CD14-positive monocyte (primary cell): ENCODE data around the gene PRKACG. TPM values are rescaled to one million over a fixed set of nuclear protein-coding genes. Genes with fewer than 3 reads are reported as not detected.

Experiments
- DNase-seq, 3 donors: peaks; one replicate each; pipeline ENCODE4 v3.0.0-alpha.2; 2011 to 2022
- H2AFZ ChIP-seq: 2 replicates; pipeline ENCODE4 v1.6.0; 2012; ENCODE audit warnings: mild to moderate bottlenecking, low read depth, low read length, inconsistent platforms; ENCODE audit not compliant: insufficient read depth, poor library complexity, severe bottlenecking
- H3K27ac ChIP-seq, 2 donors: 1 replicate in 1 of 2; 2 replicates in 1 of 2; pipeline ENCODE4 v1.5.1; 2012 to 2013; ENCODE audit warnings: low read length in 2 of 2, control low read depth in 1 of 2, inconsistent platforms in 1 of 2, low read depth in 1 of 2, mild to moderate bottlenecking in 1 of 2
- H3K27me3 ChIP-seq, 2 donors: one replicate each; pipeline versions ENCODE4 v1.6.0 to v1.6.1; 2011 to 2013; ENCODE audit warnings: low read length in 2 of 2; ENCODE audit not compliant: control insufficient read depth in 2 of 2, insufficient read depth in 2 of 2
- H3K36me3 ChIP-seq, 2 donors: replicated peaks in 1 of 2; 1 replicate in 1 of 2; 2 replicates in 1 of 2; pipeline versions ENCODE4 v1.5.1 to v1.6.1; 2012 to 2013; ENCODE audit warnings: low read length in 2 of 2, control low read depth in 1 of 2, inconsistent platforms in 1 of 2, mild to moderate bottlenecking in 1 of 2; ENCODE audit not compliant: insufficient read depth in 2 of 2, control insufficient read depth in 1 of 2
- H3K4me1 ChIP-seq, 2 donors: 1 replicate in 1 of 2; 2 replicates in 1 of 2; pipeline versions ENCODE4 v1.5.1 to v1.6.1; 2012 to 2013; ENCODE audit warnings: low read length in 2 of 2, control low read depth in 1 of 2, inconsistent platforms in 1 of 2, mild to moderate bottlenecking in 1 of 2, moderate library complexity in 1 of 2; ENCODE audit not compliant: insufficient read depth in 2 of 2, control insufficient read depth in 1 of 2
- H3K4me2 ChIP-seq: replicated peaks from 2 replicates; pipeline ENCODE3; 2012; ENCODE audit warnings: low read length, moderate library complexity, mild to moderate bottlenecking; ENCODE audit not compliant: poor library complexity, severe bottlenecking; ENCODE audit errors: extremely low read depth
- H3K4me3 ChIP-seq, 3 experiments: fragments of 200-600 bp in 1 of 3; sonication (generic) in 1 of 3; replicated peaks in 1 of 3; 1 replicate in 2 of 3; 2 replicates in 1 of 3; pipeline ENCODE4 v1.5.1; 2011 to 2013; ENCODE audit warnings: low read length in 3 of 3, mild to moderate bottlenecking in 3 of 3, control low read depth in 2 of 3, low read depth in 2 of 3, inconsistent platforms in 1 of 3, moderate library complexity in 1 of 3
- H3K79me2 ChIP-seq: 2 replicates; pipeline ENCODE4 v1.6.0; 2012; ENCODE audit warnings: mild to moderate bottlenecking, control low read depth, inconsistent platforms, low read length, moderate library complexity; ENCODE audit not compliant: insufficient read depth
- H3K9ac ChIP-seq: 2 replicates; pipeline ENCODE4 v1.6.0; 2017; ENCODE audit warnings: low read length, mild to moderate bottlenecking; ENCODE audit not compliant: insufficient read depth, poor library complexity, severe bottlenecking
- H3K9me3 ChIP-seq, 2 donors: replicated peaks in 1 of 2; 1 replicate in 1 of 2; 2 replicates in 1 of 2; pipeline versions ENCODE4 v1.5.1 to v1.6.1; 2012 to 2013; ENCODE audit warnings: low read length in 2 of 2, control low read depth in 1 of 2; ENCODE audit not compliant: control insufficient read depth in 1 of 2, insufficient read depth in 1 of 2
- H4K20me1 ChIP-seq: 2 replicates; pipeline ENCODE4 v1.6.0; 2012; ENCODE audit warnings: mild to moderate bottlenecking, low read length, control low read depth, moderate library complexity; ENCODE audit not compliant: insufficient read depth
- H3K27ac Mint-ChIP-seq, 7 donors: one replicate each; pipeline ENCODE4 v1.8.0; 2020; ENCODE audit warnings: mild to moderate bottlenecking in 7 of 7, mixed read lengths in 7 of 7, moderate library complexity in 6 of 7, inconsistent platforms in 2 of 7
- H3K27me3 Mint-ChIP-seq, 3 donors: one replicate each; pipeline ENCODE4 v1.8.0; 2021 to 2022; ENCODE audit warnings: low read depth in 3 of 3, mild to moderate bottlenecking in 3 of 3, mixed read lengths in 3 of 3, moderate library complexity in 3 of 3, inconsistent platforms in 1 of 3
- H3K36me3 Mint-ChIP-seq, 2 donors: one replicate each; pipeline ENCODE4 v1.8.0; 2020; ENCODE audit warnings: mixed read lengths in 2 of 2, inconsistent platforms in 1 of 2, mild to moderate bottlenecking in 1 of 2
- H3K4me1 Mint-ChIP-seq: one replicate; pipeline ENCODE4 v1.8.0; 2020; ENCODE audit warnings: mild to moderate bottlenecking, mixed read lengths
- H3K4me3 Mint-ChIP-seq, 2 donors: one replicate each; pipeline ENCODE4 v1.8.0; 2020; ENCODE audit warnings: mild to moderate bottlenecking in 2 of 2, mixed read lengths in 2 of 2, moderate library complexity in 1 of 2
- H3K9me3 Mint-ChIP-seq, 7 donors: one replicate each; pipeline ENCODE4 v1.8.0; 2020 to 2022; ENCODE audit warnings: mixed read lengths in 7 of 7, mild to moderate bottlenecking in 6 of 7, moderate library complexity in 6 of 7, inconsistent platforms in 2 of 7
- CTCF ChIP-seq: fragments of 200-600 bp; IDR thresholded peaks from one replicate; pipeline ENCODE4 v1.8.0; 2022; ENCODE audit warnings: antibody characterized with exemption, mild to moderate bottlenecking
- WGBS: methylation state at CpG from one replicate; pipeline ENCODE4 v1.1.5; 2013; ENCODE audit warnings: missing lambda C conversion rate; ENCODE audit not compliant: insufficient coverage; 5-methylcytosine and 5-hydroxymethylcytosine counted together
- intact Hi-C, 2 donors: fragments of 100-400 bp; cut with micrococcal nuclease; formaldehyde crosslinking; loops; one replicate each; pipeline versions ENCODE4 v1.15.0 to v1.15.1; 2023
- polyA plus RNA-seq, 3 donors: library from polyadenylated mRNA; depleted of rRNA in 1 of 3; unstranded in 2 of 3; stranded (reverse) in 1 of 3; fragments of 300-500 nt in 2 of 3; fragments of >200 nt in 1 of 3; fragmentation: Illumina TruSeq in 2 of 3; gene quantifications; 1 replicate in 2 of 3; 2 replicates in 1 of 3; pipeline ENCODE4 v1.2.3, GENCODE V29; 2012 to 2021

PRKACG gene
- polyA plus RNA-seq, 3 donors: not detected

GRCh38 chr9:69004836-69005235 lies 9.1 kb downstream of the PRKACG start:
- intact Hi-C loops: loop anchor here in 1 of 2 donors (5.0 kb wide), 1 partner anchor 423 kb away; no protein-coding TSS in a partner anchor
- WGBS: no CpG with 5 or more reads among the region's 2 CpGs

GRCh38 chr9:69003051-69003450 lies 10.9 kb downstream of the PRKACG start:
- intact Hi-C loops: loop anchor here in 1 of 2 donors (5.0 kb wide), 1 partner anchor 421 kb away; no protein-coding TSS in a partner anchor
- Histone ChIP-seq H3K79me2 (no peaks in the 10 kb centered on the region), H3K9me3 (no peaks in the 10 kb centered on the region), H3K36me3 (peaks cover 0 to 2% of the 10 kb centered on the region in 2 donors), H3K4me2 (no peak overlapping the region), H3K4me3 (no peak overlapping the region), H3K27me3 (no peaks in the 10 kb centered on the region), H2AFZ (no peak overlapping the region), H3K27ac (no peak overlapping the region), H4K20me1 (no peaks in the 10 kb centered on the region), H3K4me1 (peaks cover 10 to 15% of the 10 kb centered on the region in 2 donors), H3K9ac (no peak overlapping the region)
- Mint-ChIP-seq H3K4me3 (no peak overlapping the region), H3K9me3 (peaks cover 0 to 2% (median 0%) of the 10 kb centered on the region in 7 donors), H3K27ac (no peak overlapping the region), H3K36me3 (peaks cover 3 to 5% of the 10 kb centered on the region in 2 donors), H3K4me1 (peaks cover 15% of the 10 kb centered on the region), H3K27me3 (peaks cover 0 to 4% (median 0%) of the 10 kb centered on the region in 3 donors)
- no peak for TF ChIP-seq CTCF
- DNase-seq: no peak
- 85% methylated on average over 8 of the region's 8 CpGs for whole genome bisulfite sequencing

More at GRCh38 chr9:69004836-69005235, 9.1 kb downstream of the PRKACG start:
- Histone ChIP-seq H3K36me3 (peaks cover 0 to 6% of the 10 kb centered on the region in 2 donors), H3K4me1 (no peaks in the 10 kb centered on the region), H3K4me3 (no peak overlapping the region), H3K9me3 (no peaks in the 10 kb centered on the region), H3K27ac (no peak overlapping the region), H2AFZ (no peak overlapping the region), H3K79me2 (no peaks in the 10 kb centered on the region), H3K9ac (no peak overlapping the region), H3K4me2 (no peak overlapping the region), H4K20me1 (no peaks in the 10 kb centered on the region), H3K27me3 (no peaks in the 10 kb centered on the region)
- Mint-ChIP-seq H3K4me3 (no peak overlapping the region), H3K27me3 (peaks cover 0 to 3% (median 0%) of the 10 kb centered on the region in 3 donors), H3K36me3 (peaks cover 3 to 5% of the 10 kb centered on the region in 2 donors), H3K4me1 (no peaks in the 10 kb centered on the region), H3K27ac (no peak overlapping the region), H3K9me3 (peaks cover 0 to 2% (median 0%) of the 10 kb centered on the region in 7 donors)
- no peak for TF ChIP-seq CTCF
- no peak for DNase-seq
